HG02973 (cell line): Measurements from ENCODE around the gene PWP2.
"Not testable (repeated sequence)": the region's sequence is repeated elsewhere in the genome, so short reads cannot be mapped to it uniquely, and the experiment has no call there.

Experiments used
- ATAC-seq: cut with Tn5 transposase; IDR thresholded peaks from one replicate; pipeline ENCODE4 v1.9.1; 2021; ENCODE audit warnings: moderate library complexity; ENCODE audit not compliant: unreplicated experiment

The PWP2 gene

GRCh38 chr21:44127827-44128226 is 20.6 kb downstream of the PWP2 start:
- not testable (repeated sequence) for ATAC-seq

GRCh38 chr21:44133715-44134057 is 26.5 kb downstream of the PWP2 start:
- ATAC-seq, result not testable (repeated sequence)

- not testable (repeated sequence) for ATAC-seq
These were observed 27.5 kb downstream of the PWP2 start for GRCh38 chr21:44134732-44135131.

- not testable (repeated sequence) for ATAC-seq
These were observed 30.8 kb downstream of the PWP2 start for GRCh38 chr21:44138039-44138438.

- ATAC-seq, result not testable (repeated sequence)
These were observed 32.8 kb downstream of the PWP2 start for GRCh38 chr21:44139787-44140551.

- not testable (repeated sequence) for ATAC-seq
These were observed 33.3 kb downstream of the PWP2 start for GRCh38 chr21:44140552-44140932.

- not testable (repeated sequence) for ATAC-seq
These were observed 35.3 kb downstream of the PWP2 start for GRCh38 chr21:44142470-44142869.

- not testable (repeated sequence) for ATAC-seq
These were observed 36.2 kb downstream of the PWP2 start for GRCh38 chr21:44143380-44143779.

GRCh38 chr21:44143996-44144395 is 36.8 kb downstream of the PWP2 start:
- not testable (repeated sequence) for ATAC-seq

GRCh38 chr21:44144784-44145602 is 37.8 kb downstream of the PWP2 start:
- ATAC-seq, result not testable (repeated sequence)

GRCh38 chr21:44145616-44146015 is 38.4 kb downstream of the PWP2 start:
- ATAC-seq, result not testable (repeated sequence)

GRCh38 chr21:44147108-44147507 is 39.9 kb downstream of the PWP2 start:
- ATAC-seq, result not testable (repeated sequence)

- ATAC-seq, result not testable (repeated sequence)
These were observed 43.1 kb downstream of the PWP2 start for GRCh38 chr21:44150255-44150654.

GRCh38 chr21:44153214-44153888 is 46.2 kb downstream of the PWP2 start:
- ATAC-seq, result not testable (repeated sequence)

- not testable (repeated sequence) for ATAC-seq
These were observed 46.7 kb downstream of the PWP2 start for GRCh38 chr21:44153889-44154228.

GRCh38 chr21:44154816-44155230 is 47.6 kb downstream of the PWP2 start:
- ATAC-seq, result peak; percentile 2

- ATAC-seq, result peak; percentile 35
These were observed 48.2 kb downstream of the PWP2 start for GRCh38 chr21:44155231-44155993.

GRCh38 chr21:44155994-44156380 is 48.8 kb downstream of the PWP2 start:
- ATAC-seq, result not testable (repeated sequence)

GRCh38 chr21:44157439-44158081 is 50.4 kb downstream of the PWP2 start:
- ATAC-seq, result not testable (repeated sequence)

- not testable (repeated sequence) for ATAC-seq
These were observed 50.9 kb downstream of the PWP2 start for GRCh38 chr21:44158082-44158468.
